ENCODE data around the gene RNASET2. TPM values are rescaled to one million over a fixed set of nuclear protein-coding genes. Genes with fewer than 3 reads are reported as not detected.

RNASET2 gene
- polyA plus RNA-seq, 1 donor from 2014 or later, result 73.9 TPM

DNA sequence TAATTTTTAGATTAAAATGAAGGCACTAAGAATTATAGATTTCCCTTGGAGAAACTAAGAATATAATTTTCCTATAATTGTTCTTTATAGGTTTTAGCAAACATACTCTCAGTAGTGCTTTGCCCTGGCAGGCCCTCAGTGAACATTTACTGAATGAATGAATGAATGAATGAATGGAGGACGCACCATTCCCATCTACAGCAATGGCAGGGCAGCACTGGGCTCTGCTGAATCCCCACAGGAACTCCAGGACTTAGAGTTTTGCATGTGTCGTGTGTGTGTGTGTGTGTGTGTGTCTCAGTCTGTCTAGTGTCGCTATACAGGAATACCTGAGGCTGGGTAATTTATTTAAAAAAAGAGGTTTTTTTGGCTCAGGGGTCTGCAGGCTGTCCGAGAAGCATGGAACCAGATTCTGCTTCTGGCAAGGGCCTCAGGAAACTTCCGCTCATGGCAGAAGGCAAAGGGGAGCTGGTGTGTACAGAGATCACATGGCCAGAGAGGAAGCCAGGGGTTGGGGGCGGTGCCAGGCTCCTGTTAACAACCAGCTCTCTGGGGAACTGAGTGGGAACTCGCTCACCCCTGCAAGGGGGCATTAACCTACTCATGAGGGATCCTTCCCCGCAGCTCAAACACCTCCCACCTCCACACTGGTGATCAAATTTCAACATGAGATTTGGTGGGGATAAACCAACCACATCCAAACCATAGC is 20.1 kb downstream of the RNASET2 start:
- Histone ChIP-seq H3K4me3 (ENCODE audit: low read length) (no peak overlapping the region), H3K27me3 (ENCODE audit: insufficient read depth, low read depth, low read length) (no peaks in the 10 kb centered on the region), H3K4me2 (ENCODE audit: low read length) (no peak overlapping the region), H3K9me2 (ENCODE audit: insufficient read depth, low read length) (no peaks in the 10 kb centered on the region), H3K36me3 (ENCODE audit: insufficient read depth, low read length) (peaks cover 5% of the 10 kb centered on the region), H3K9ac (ENCODE audit: low read length) (no peak overlapping the region), H3K27ac (ENCODE audit: low read length) (no peak overlapping the region), H3K9me3 (ENCODE audit: low read length) (no peaks in the 10 kb centered on the region), H3K79me2 (replicated peaks; ENCODE audit: insufficient read depth, low read length) (no peaks in the 10 kb centered on the region), H2AFZ (ENCODE audit: low read depth, low read length) (no peak overlapping the region), H3F3A (ENCODE audit: insufficient read depth, low read length, poor library complexity, severe bottlenecking) (peaks cover 10% of the 10 kb centered on the region), H4K20me1 (ENCODE audit: insufficient read depth) (no peaks in the 10 kb centered on the region)
- no peak for TF ChIP-seq RAD21 (conservative IDR thresholded peaks at IDR 0.05)
- no peak for TF ChIP-seq MXI1 (conservative IDR thresholded peaks at IDR 0.05; ENCODE audit: poor library complexity, severe bottlenecking)
- no peak for TF ChIP-seq EP300 (conservative IDR thresholded peaks at IDR 0.05; ENCODE audit: poor library complexity, severe bottlenecking)

DNA sequence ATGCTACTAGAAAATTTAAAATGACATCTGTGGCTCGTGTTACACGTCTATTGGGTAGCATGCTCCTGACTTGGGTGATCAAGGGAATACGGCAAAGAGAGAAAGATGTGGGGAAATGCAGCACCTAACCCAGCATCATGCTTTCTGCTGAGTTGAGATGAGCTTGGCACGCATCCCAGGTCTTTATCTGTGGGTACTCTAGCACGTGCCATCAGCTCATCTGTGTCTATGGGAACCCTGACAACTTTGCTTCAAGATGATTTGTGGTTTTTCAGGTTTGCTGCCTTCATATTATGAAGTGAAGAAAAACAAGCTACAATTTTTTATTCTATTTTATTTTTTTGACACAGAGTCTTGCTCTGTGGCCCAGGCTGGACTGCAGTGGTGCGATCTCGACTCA is 21.0 kb downstream of the RNASET2 start:
- no peak overlapping the region for H3K9ac ChIP-seq (ENCODE audit: low read length)
- H2AFZ ChIP-seq (ENCODE audit: low read depth, low read length), result no peak overlapping the region
- no peaks in the 10 kb centered on the region for H4K20me1 ChIP-seq (ENCODE audit: insufficient read depth)
- H3F3A ChIP-seq (ENCODE audit: insufficient read depth, low read length, poor library complexity, severe bottlenecking), result peaks cover 5% of the 10 kb centered on the region
- H3K36me3 ChIP-seq (ENCODE audit: insufficient read depth, low read length), result peaks cover 5% of the 10 kb centered on the region
- H3K4me2 ChIP-seq (ENCODE audit: low read length), result no peak overlapping the region
- H3K27me3 ChIP-seq (ENCODE audit: insufficient read depth, low read depth, low read length), result no peaks in the 10 kb centered on the region
- TF ChIP-seq TAF1 (IDR thresholded peaks at IDR 0.05; ENCODE audit: low read depth), result no peak
- no peak for TF ChIP-seq MXI1 (conservative IDR thresholded peaks at IDR 0.05; ENCODE audit: poor library complexity, severe bottlenecking)
- no peak for TF ChIP-seq EP300 (conservative IDR thresholded peaks at IDR 0.05; ENCODE audit: poor library complexity, severe bottlenecking)
- no peak for TF ChIP-seq SMC3 (conservative IDR thresholded peaks at IDR 0.05; ENCODE audit: poor library complexity)
- no peak for TF ChIP-seq EZH2 (IDR thresholded peaks at IDR 0.05; ENCODE audit: borderline replicate concordance, insufficient read depth, low read length, poor library complexity, severe bottlenecking)
- TF ChIP-seq POLR2AphosphoS5 (IDR thresholded peaks at IDR 0.05), result no peak
- TF ChIP-seq, protein P1, sequence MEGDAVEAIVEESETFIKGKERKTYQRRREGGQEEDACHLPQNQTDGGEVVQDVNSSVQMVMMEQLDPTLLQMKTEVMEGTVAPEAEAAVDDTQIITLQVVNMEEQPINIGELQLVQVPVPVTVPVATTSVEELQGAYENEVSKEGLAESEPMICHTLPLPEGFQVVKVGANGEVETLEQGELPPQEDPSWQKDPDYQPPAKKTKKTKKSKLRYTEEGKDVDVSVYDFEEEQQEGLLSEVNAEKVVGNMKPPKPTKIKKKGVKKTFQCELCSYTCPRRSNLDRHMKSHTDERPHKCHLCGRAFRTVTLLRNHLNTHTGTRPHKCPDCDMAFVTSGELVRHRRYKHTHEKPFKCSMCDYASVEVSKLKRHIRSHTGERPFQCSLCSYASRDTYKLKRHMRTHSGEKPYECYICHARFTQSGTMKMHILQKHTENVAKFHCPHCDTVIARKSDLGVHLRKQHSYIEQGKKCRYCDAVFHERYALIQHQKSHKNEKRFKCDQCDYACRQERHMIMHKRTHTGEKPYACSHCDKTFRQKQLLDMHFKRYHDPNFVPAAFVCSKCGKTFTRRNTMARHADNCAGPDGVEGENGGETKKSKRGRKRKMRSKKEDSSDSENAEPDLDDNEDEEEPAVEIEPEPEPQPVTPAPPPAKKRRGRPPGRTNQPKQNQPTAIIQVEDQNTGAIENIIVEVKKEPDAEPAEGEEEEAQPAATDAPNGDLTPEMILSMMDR (IDR thresholded peaks at IDR 0.05; ENCODE audit: poor library complexity, severe bottlenecking), result no peak
- TF ChIP-seq, protein P2, sequence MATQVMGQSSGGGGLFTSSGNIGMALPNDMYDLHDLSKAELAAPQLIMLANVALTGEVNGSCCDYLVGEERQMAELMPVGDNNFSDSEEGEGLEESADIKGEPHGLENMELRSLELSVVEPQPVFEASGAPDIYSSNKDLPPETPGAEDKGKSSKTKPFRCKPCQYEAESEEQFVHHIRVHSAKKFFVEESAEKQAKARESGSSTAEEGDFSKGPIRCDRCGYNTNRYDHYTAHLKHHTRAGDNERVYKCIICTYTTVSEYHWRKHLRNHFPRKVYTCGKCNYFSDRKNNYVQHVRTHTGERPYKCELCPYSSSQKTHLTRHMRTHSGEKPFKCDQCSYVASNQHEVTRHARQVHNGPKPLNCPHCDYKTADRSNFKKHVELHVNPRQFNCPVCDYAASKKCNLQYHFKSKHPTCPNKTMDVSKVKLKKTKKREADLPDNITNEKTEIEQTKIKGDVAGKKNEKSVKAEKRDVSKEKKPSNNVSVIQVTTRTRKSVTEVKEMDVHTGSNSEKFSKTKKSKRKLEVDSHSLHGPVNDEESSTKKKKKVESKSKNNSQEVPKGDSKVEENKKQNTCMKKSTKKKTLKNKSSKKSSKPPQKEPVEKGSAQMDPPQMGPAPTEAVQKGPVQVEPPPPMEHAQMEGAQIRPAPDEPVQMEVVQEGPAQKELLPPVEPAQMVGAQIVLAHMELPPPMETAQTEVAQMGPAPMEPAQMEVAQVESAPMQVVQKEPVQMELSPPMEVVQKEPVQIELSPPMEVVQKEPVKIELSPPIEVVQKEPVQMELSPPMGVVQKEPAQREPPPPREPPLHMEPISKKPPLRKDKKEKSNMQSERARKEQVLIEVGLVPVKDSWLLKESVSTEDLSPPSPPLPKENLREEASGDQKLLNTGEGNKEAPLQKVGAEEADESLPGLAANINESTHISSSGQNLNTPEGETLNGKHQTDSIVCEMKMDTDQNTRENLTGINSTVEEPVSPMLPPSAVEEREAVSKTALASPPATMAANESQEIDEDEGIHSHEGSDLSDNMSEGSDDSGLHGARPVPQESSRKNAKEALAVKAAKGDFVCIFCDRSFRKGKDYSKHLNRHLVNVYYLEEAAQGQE (IDR thresholded peaks at IDR 0.05; ENCODE audit: borderline replicate concordance), result no peak
- no peak for TF ChIP-seq RAD21 (conservative IDR thresholded peaks at IDR 0.05)
- no peak overlapping the region for H3K4me3 ChIP-seq (ENCODE audit: low read length)
- no peaks in the 10 kb centered on the region for H3K9me3 ChIP-seq (ENCODE audit: low read length)
- no peak overlapping the region for H3K27ac ChIP-seq (ENCODE audit: low read length)
- no peaks in the 10 kb centered on the region for H3K79me2 ChIP-seq (replicated peaks; ENCODE audit: insufficient read depth, low read length)
- H3K9me2 ChIP-seq (ENCODE audit: insufficient read depth, low read length), result no peaks in the 10 kb centered on the region

Measured in neural cell (in vitro differentiated cells).